HL-60/S4 (cell line): ENCODE results near the gene ITGB2.

Experiments used
- in situ Hi-C: fragments of 300-500 bp; cut with MboI; formaldehyde crosslinking; loops from 2 replicates; pipeline ENCODE4 v1.14.3; 2022; ENCODE audit warnings: low sequenced_read_pairs

The ITGB2 gene

DNA sequence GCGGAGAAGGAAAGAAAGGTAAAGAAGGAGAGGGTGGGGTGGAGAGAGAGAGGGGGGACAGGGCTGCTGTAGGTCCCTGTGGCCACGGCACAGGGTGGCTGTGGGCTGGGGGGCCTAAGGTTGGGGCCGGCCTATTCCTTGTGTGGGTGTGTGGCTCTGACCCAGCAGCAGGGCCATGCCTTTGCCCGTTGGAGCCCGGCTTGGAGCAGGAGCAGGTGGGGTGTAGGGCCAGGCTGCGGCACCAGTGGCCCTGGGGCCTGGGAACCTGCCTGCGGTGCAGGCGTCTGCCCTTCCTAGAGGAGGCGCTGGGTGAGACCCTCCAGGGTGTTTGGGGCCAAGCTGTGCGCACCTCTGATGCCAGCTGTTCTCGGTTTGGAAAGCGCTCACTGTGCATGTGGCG, 83.2 kb downstream of the ITGB2 start:
- in situ Hi-C loops: no loop called here

DNA sequence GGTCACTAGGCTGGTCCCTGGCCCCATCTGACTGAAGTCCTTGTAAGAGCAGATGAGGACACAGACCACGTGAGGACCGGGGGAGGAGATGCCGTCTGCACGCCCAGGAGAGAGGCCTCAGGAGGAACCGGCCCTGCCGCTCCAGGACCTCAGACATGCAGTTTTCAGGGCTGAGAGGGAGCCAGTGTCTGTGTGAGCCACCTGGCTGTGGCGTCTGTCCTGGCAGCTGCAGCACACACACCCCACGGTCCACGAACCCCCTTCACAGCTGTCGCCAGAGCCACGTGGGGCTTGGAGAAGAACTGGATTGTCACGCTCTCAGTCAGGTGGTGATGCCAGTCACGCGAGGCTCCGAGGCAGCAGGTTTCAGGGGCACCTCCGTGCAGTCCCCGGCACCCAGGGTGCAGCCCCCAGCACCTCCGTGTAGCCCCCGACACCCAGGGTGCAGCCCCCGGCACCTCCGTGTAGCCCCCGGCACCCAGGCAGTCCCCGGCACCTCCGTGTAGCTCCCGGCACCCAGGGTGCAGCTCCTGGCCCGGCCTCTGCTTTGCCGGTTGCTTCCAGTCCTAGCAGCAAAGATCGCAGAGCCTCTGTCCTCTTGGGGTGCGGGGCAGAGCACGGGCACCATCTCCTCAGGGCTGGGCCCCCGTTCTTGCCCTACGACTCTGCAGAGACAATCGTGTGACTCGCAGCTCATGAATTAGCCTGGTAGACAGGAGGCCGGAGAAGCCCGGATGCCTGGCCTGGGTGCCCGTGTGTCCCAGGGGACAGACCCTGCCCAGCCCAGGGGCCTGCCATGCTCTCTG, 83.8 kb downstream of the ITGB2 start:
- in situ Hi-C loops: no loop called here

DNA sequence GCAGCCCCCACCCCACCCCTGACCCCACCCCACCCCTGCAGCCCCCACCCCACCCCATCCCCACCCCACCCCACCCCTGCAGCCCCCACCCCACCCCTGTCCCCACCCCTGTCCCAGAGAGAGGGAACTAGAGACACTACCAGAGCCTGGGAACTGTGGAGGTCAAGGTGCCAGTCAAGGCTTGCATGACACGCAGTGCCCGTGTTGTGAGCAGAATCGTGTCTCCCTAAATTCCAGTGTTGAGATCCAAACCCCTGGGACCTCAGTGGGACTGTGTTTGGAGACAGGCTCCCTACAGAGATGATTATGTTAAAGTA, 84.4 kb downstream of the ITGB2 start:
- in situ Hi-C loops: no loop called here
